SK-N-SH (cell line): ENCODE results near the gene ZNF331. TPM values are rescaled to one million over a fixed set of nuclear protein-coding genes. Genes with fewer than 3 reads are reported as not detected.

Experiments used
- CTCF ChIA-PET: fragments of 300-600, 350-600 bp; formaldehyde crosslinking; extraction: SDS; loops from one replicate; lab custom pipeline; 2021; lab: Yijun Ruan, JAX
- POLR2A ChIA-PET: fragments of 350-600 bp; sonication (Branson Sonifier 250); formaldehyde crosslinking; extraction: SDS; loops from one replicate; lab custom pipeline; 2020; ENCODE audit warnings: antibody characterized with exemption, inconsistent platforms; lab: Yijun Ruan, JAX
- DNase-seq: peaks from one replicate; pipeline ENCODE4 v3.0.0; 2012
- H2AFZ ChIP-seq: fragments of 200-600 bp; sonication (generic); 2 replicates; pipeline ENCODE4 v1.8.1; 2016; ENCODE audit warnings: antibody characterized with exemption, mild to moderate bottlenecking, low read depth
- H3F3A ChIP-seq: fragments of 200-600 bp; sonication (generic); replicated peaks from 2 replicates; pipeline ENCODE3; 2016; ENCODE audit warnings: antibody characterized with exemption, mild to moderate bottlenecking; ENCODE audit not compliant: insufficient read depth
- H3K27ac ChIP-seq, 2 experiments: fragments of 200-500 bp in 1 of 2; fragments of 200-600 bp in 1 of 2; sonication (Bioruptor generic) in 1 of 2; sonication (generic), shearing (Covaris generic) in 1 of 2; 2 replicates each; pipeline versions ENCODE4 v1.5.1 to v1.6.1; 2014 to 2016; ENCODE audit warnings: low read depth in 2 of 2, inconsistent platforms in 1 of 2, low read length in 1 of 2, mild to moderate bottlenecking in 1 of 2, mixed read lengths in 1 of 2
- H3K27me3 ChIP-seq: fragments of 200-600 bp; sonication (generic), shearing (Covaris generic); 2 replicates; pipeline ENCODE4 v1.6.1; 2016; ENCODE audit warnings: mixed run types; ENCODE audit not compliant: insufficient read depth
- H3K36me3 ChIP-seq, 2 experiments: fragments of 200-500 bp in 1 of 2; fragments of 200-600 bp in 1 of 2; sonication (Bioruptor generic) in 1 of 2; sonication (generic) in 1 of 2; replicated peaks in 1 of 2; 2 replicates each; pipeline versions ENCODE3 to v1.5.1; 2014 to 2016; ENCODE audit warnings: low read length in 1 of 2, mild to moderate bottlenecking in 1 of 2; ENCODE audit not compliant: insufficient read depth in 2 of 2, control insufficient read depth in 1 of 2
- H3K4me1 ChIP-seq, 2 experiments: fragments of 200-500 bp in 1 of 2; fragments of 200-600 bp in 1 of 2; sonication (Bioruptor generic) in 1 of 2; sonication (generic), shearing (Covaris generic) in 1 of 2; 2 replicates each; pipeline versions ENCODE4 v1.5.1 to v1.6.1; 2014 to 2016; ENCODE audit warnings: low read depth in 1 of 2, low read length in 1 of 2, mixed run types in 1 of 2; ENCODE audit not compliant: insufficient read depth in 2 of 2, control insufficient read depth in 1 of 2
- H3K4me2 ChIP-seq: fragments of 200-600 bp; sonication (generic), shearing (Covaris generic); 2 replicates; pipeline ENCODE4 v1.6.1; 2017; ENCODE audit warnings: mixed run types
- H3K4me3 ChIP-seq, 2 experiments: fragments of 200-500 bp in 1 of 2; fragments of 200-600 bp in 1 of 2; sonication (Bioruptor generic) in 1 of 2; sonication (generic), shearing (Covaris generic) in 1 of 2; 2 replicates each; pipeline versions ENCODE4 v1.5.1 to v1.8.1; 2014 to 2016; ENCODE audit warnings: low read depth in 2 of 2, inconsistent platforms in 1 of 2, low read length in 1 of 2, mild to moderate bottlenecking in 1 of 2, mixed read lengths in 1 of 2, moderate library complexity in 1 of 2
- H3K79me2 ChIP-seq: fragments of 200-600 bp; sonication (generic); 2 replicates; pipeline ENCODE4 v1.8.1; 2017; ENCODE audit warnings: mild to moderate bottlenecking; ENCODE audit not compliant: insufficient read depth
- H3K9ac ChIP-seq: fragments of 200-600 bp; sonication (generic); 2 replicates; pipeline ENCODE4 v1.6.1; 2017; ENCODE audit warnings: mixed run types
- H3K9me2 ChIP-seq: fragments of 200-600 bp; sonication (generic); 2 replicates; pipeline ENCODE4 v1.6.1; 2017; ENCODE audit warnings: mixed run types
- H3K9me3 ChIP-seq: fragments of 200-600 bp; sonication (generic); 2 replicates; pipeline ENCODE4 v1.6.1; 2017; ENCODE audit warnings: mixed run types, mild to moderate bottlenecking, moderate library complexity
- H4K20me1 ChIP-seq: fragments of 200-600 bp; sonication (generic); 2 replicates; pipeline ENCODE4 v1.6.1; 2017; ENCODE audit warnings: mild to moderate bottlenecking, mixed run types; ENCODE audit not compliant: insufficient read depth
- CHD2 ChIP-seq: fragments of 150-350 bp; IDR thresholded peaks from 2 replicates; pipeline ENCODE4 v1.6.1; 2018; ENCODE audit warnings: low read length; ENCODE audit not compliant: partially characterized antibody
- ELF1 ChIP-seq: IDR thresholded peaks from 2 replicates; pipeline ENCODE4 v1.4.0; 2012
- EP300 ChIP-seq, 2 experiments: IDR thresholded peaks; 2 replicates each; pipeline versions ENCODE4 v1.4.0 to v1.6.1; 2012; ENCODE audit warnings: borderline replicate concordance in 1 of 2, low read depth in 1 of 2, low read length in 1 of 2
- EZH2phosphoT487 ChIP-seq: fragments of 200-600 bp; sonication (generic); IDR thresholded peaks from 2 replicates; pipeline ENCODE4 v1.6.1; 2017; ENCODE audit warnings: low read depth, mixed run types, mild to moderate bottlenecking, antibody characterized with exemption, moderate library complexity, borderline replicate concordance
- FOSL2 ChIP-seq: IDR thresholded peaks from 2 replicates; pipeline ENCODE4 v1.4.0; 2012; ENCODE audit warnings: low read depth, mild to moderate bottlenecking, moderate library complexity, borderline replicate concordance
- JUND ChIP-seq: IDR thresholded peaks from 2 replicates; pipeline ENCODE4 v1.4.0; 2012
- MAX ChIP-seq: IDR thresholded peaks from 2 replicates; pipeline ENCODE4 v1.4.0; 2012; ENCODE audit warnings: low read depth
- MEF2A ChIP-seq: IDR thresholded peaks from 2 replicates; pipeline ENCODE4 v1.4.0; 2012; ENCODE audit warnings: low read depth, borderline replicate concordance
- MXI1 ChIP-seq: IDR thresholded peaks from 2 replicates; pipeline ENCODE4 v1.6.1; 2012; ENCODE audit warnings: mild to moderate bottlenecking, low read depth, low read length, improper control_type of control experiment
- NRF1 ChIP-seq: IDR thresholded peaks from 2 replicates; pipeline ENCODE4 v1.6.1; 2012; ENCODE audit warnings: low read depth, mild to moderate bottlenecking, low read length
- POLR2AphosphoS5 ChIP-seq: IDR thresholded peaks from 2 replicates; pipeline ENCODE4 v1.6.1; 2012; ENCODE audit warnings: low read depth, low read length
- RAD21 ChIP-seq: IDR thresholded peaks from 2 replicates; pipeline ENCODE4 v1.6.1; 2012; ENCODE audit warnings: mild to moderate bottlenecking, low read length
- REST ChIP-seq: IDR thresholded peaks from 2 replicates; pipeline ENCODE4 v1.6.1; 2012; ENCODE audit warnings: mild to moderate bottlenecking, low read depth, low read length, moderate library complexity
- RXRA ChIP-seq: IDR thresholded peaks from 2 replicates; pipeline ENCODE4 v1.4.0; 2012; ENCODE audit warnings: low read depth, mild to moderate bottlenecking, borderline replicate concordance
- SIN3A ChIP-seq: IDR thresholded peaks from 2 replicates; pipeline ENCODE4 v1.6.1; 2012; ENCODE audit warnings: low read depth, mild to moderate bottlenecking, low read length, moderate library complexity, borderline replicate concordance
- SMC3 ChIP-seq: IDR thresholded peaks from 2 replicates; pipeline ENCODE4 v1.6.1; 2012; ENCODE audit warnings: low read depth, low read length, improper control_type of control experiment
- TAF1 ChIP-seq: IDR thresholded peaks from 2 replicates; pipeline ENCODE4 v1.6.1; 2012; ENCODE audit warnings: low read depth, mild to moderate bottlenecking, low read length, moderate library complexity, borderline replicate concordance
- WGBS: methylation state at CpG from one replicate; pipeline ENCODE4 v1.1.6; 2017; ENCODE audit warnings: low lambda C conversion rate; 5-methylcytosine and 5-hydroxymethylcytosine counted together
- polyA plus RNA-seq, 3 experiments: library from polyadenylated mRNA; depleted of rRNA; stranded (reverse); fragments of >200 nt; gene quantifications; 2 replicates each; pipeline ENCODE4 v1.2.3, GENCODE V29; 2012
- TF ChIP-seq, protein P1 (sequence below): IDR thresholded peaks from 2 replicates; pipeline ENCODE4 v1.4.0; 2012; ENCODE audit warnings: low read depth, borderline replicate concordance
- TF ChIP-seq, protein P2 (sequence below): fragments of 150-350 bp; IDR thresholded peaks from 2 replicates; pipeline ENCODE4 v1.6.1; 2016; ENCODE audit warnings: mild to moderate bottlenecking, low read depth, low read length

Gene ZNF331
- polyA plus RNA-seq, 1 of the 3 experiments (the other 2 are of a cell fraction), result 7.2 TPM

DNA sequence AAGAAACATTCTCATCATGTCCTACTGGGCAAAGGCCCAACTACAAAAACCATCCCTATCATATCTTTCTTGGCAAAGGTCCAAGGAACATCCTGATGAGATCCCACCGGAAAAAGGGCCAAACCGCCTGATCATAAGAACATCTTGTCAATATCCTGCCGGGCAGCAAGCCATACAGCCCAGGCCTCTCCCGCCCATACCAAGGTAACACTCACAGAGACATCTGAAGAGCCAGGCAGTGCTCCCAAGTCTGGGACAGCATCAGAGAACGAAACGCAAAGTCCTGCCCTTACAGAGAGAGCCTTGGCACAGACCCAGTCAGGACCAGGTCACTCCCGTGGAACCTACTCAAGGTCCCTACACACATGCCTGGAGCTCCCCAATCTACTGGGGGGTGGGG is 18.5 kb upstream of the ZNF331 start:
- H3K4me2 ChIP-seq, result no peak overlapping the region
- H2AFZ ChIP-seq, result no peak overlapping the region
- H3F3A ChIP-seq, result no peaks in the 10 kb centered on the region
- no peak overlapping the region for H3K4me3 ChIP-seq
- no peaks in the 10 kb centered on the region for H3K36me3 ChIP-seq
- POLR2A ChIA-PET, result no interaction called here
- H3K27me3 ChIP-seq, result no peaks in the 10 kb centered on the region
- 83% methylated on average over 2 of the region's 7 CpGs for WGBS
- no peaks in the 10 kb centered on the region for H4K20me1 ChIP-seq
- H3K9me2 ChIP-seq, result no peaks in the 10 kb centered on the region
- peaks cover 0 to 8% of the 10 kb centered on the region in 2 experiments; a peak in 1 of 4 replicates for H3K4me1 ChIP-seq
- CTCF ChIA-PET, result no interaction called here
- peaks cover 11% of the 10 kb centered on the region for H3K79me2 ChIP-seq
- no peaks in the 10 kb centered on the region for H3K9me3 ChIP-seq
- TF ChIP-seq ELF1 (no peak), SMC3 (no peak), POLR2AphosphoS5 (no peak), SIN3A (no peak), NRF1 (no peak)
- TF ChIP-seq, protein P1, sequence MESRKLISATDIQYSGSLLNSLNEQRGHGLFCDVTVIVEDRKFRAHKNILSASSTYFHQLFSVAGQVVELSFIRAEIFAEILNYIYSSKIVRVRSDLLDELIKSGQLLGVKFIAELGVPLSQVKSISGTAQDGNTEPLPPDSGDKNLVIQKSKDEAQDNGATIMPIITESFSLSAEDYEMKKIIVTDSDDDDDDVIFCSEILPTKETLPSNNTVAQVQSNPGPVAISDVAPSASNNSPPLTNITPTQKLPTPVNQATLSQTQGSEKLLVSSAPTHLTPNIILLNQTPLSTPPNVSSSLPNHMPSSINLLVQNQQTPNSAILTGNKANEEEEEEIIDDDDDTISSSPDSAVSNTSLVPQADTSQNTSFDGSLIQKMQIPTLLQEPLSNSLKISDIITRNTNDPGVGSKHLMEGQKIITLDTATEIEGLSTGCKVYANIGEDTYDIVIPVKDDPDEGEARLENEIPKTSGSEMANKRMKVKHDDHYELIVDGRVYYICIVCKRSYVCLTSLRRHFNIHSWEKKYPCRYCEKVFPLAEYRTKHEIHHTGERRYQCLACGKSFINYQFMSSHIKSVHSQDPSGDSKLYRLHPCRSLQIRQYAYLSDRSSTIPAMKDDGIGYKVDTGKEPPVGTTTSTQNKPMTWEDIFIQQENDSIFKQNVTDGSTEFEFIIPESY, result no peak
- TF ChIP-seq, protein P2, sequence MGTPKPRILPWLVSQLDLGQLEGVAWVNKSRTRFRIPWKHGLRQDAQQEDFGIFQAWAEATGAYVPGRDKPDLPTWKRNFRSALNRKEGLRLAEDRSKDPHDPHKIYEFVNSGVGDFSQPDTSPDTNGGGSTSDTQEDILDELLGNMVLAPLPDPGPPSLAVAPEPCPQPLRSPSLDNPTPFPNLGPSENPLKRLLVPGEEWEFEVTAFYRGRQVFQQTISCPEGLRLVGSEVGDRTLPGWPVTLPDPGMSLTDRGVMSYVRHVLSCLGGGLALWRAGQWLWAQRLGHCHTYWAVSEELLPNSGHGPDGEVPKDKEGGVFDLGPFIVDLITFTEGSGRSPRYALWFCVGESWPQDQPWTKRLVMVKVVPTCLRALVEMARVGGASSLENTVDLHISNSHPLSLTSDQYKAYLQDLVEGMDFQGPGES, result no peak
- no peak overlapping the region for H3K9ac ChIP-seq
- no peak overlapping the region for H3K27ac ChIP-seq
- no peak for DNase-seq

- peak overlapping the region; percentile 39 to 79 for H3K27ac ChIP-seq
- no peaks in the 10 kb centered on the region for H4K20me1 ChIP-seq
- H3K36me3 ChIP-seq, result no peaks in the 10 kb centered on the region
- CTCF ChIA-PET, result interaction anchor here (1.0 to 1.8 kb wide), 2 partner anchors 8 to 15 kb away, joined by 4 to 5 read pairs; no protein-coding TSS in a partner anchor
- no peak overlapping the region for H3K9ac ChIP-seq
- no peaks in the 10 kb centered on the region for H3K9me2 ChIP-seq
- peak overlapping the region; percentile 97 for H3K4me2 ChIP-seq
- no peaks in the 10 kb centered on the region for H3K27me3 ChIP-seq
- TF ChIP-seq, protein P2, result no peak
- no peak for TF ChIP-seq SIN3A
- TF ChIP-seq RAD21, result no peak
- TF ChIP-seq REST, result no peak
- TF ChIP-seq EZH2phosphoT487, result no peak
- TF ChIP-seq MXI1, result no peak
- TF ChIP-seq CHD2, result no peak
- TF ChIP-seq EP300 (IDR thresholded peaks at IDR 0.05; ENCODE audit: borderline replicate concordance in 1 of 2, low read depth in 1 of 2, low read length in 1 of 2), result no peak
- no peak for TF ChIP-seq MEF2A
- no peak for TF ChIP-seq TAF1
- TF ChIP-seq RXRA, result no peak
- no peak for TF ChIP-seq JUND
- no peak for TF ChIP-seq SMC3
- TF ChIP-seq MAX, result no peak
- no peak for TF ChIP-seq POLR2AphosphoS5
- TF ChIP-seq FOSL2, result no peak
- POLR2A ChIA-PET, result interaction anchor here (0.6 kb wide), 1 partner anchor 17 kb away, joined by 3 read pairs; no protein-coding TSS in a partner anchor
- no peaks in the 10 kb centered on the region for H3F3A ChIP-seq
- WGBS, result 92% methylated on average over 13 of the region's 13 CpGs
- peak overlapping the region; percentile 50 to 95 for H3K4me3 ChIP-seq
- no peak for DNase-seq
- peaks cover 0 to 8% of the 10 kb centered on the region in 2 experiments; a peak in 1 of 4 replicates for H3K4me1 ChIP-seq
- H2AFZ ChIP-seq, result peak overlapping the region; percentile 100
- H3K9me3 ChIP-seq, result no peaks in the 10 kb centered on the region
- peaks cover 11% of the 10 kb centered on the region for H3K79me2 ChIP-seq
These were observed 17.8 kb upstream of the ZNF331 start for GRCh38 chr19:53520163-53520546.
